Measurements from ENCODE around the gene SYCP3. TPM values are rescaled to one million over a fixed set of nuclear protein-coding genes. Genes with fewer than 3 reads are reported as not detected.

Gene SYCP3
- total and polyA plus RNA-seq, 2 donors from 2014 or later = 0.25 to 0.54 TPM

DNA sequence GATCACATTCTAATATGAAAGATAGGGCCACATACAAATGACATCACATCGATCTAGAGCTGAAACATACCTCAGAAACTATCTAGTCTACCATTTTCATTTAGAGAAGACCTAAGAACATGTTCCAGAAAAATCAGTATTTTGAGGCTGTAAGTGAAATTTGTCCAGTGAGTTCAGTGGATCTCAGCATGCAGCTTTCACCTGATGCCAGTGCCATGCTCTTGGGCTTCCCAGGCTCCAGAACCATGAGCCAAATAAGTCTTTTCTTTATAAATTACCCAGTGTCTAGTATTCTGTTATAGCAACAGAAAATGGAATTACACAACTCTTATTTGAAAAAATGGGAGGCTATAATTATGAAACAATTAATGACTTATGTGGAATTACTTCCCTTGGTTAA is 32.9 kb downstream of the SYCP3 start:
- H3K27me3 ChIP-seq (ENCODE audit: control insufficient read depth, insufficient read depth, low read length) = no peaks in the 10 kb centered on the region
- no peak overlapping the region for H3K4me3 ChIP-seq (ENCODE audit: low read length in 3 of 3)
- no peaks in the 10 kb centered on the region for H3K36me3 ChIP-seq (ENCODE audit: control insufficient read depth in 2 of 3, insufficient read depth in 3 of 3, low read length in 3 of 3)
- DNase-seq (no peak), FAIRE-seq (no peak)
- no peak overlapping the region for H3K9ac ChIP-seq (ENCODE audit: low read length in 3 of 3)
- peaks cover 0 to 13% (median 8%) of the 10 kb centered on the region in 3 donors for H3K4me1 ChIP-seq (ENCODE audit: control insufficient read depth in 2 of 3, insufficient read depth in 2 of 3, low read depth in 1 of 3, low read length in 3 of 3)
- TF ChIP-seq, protein P1, sequence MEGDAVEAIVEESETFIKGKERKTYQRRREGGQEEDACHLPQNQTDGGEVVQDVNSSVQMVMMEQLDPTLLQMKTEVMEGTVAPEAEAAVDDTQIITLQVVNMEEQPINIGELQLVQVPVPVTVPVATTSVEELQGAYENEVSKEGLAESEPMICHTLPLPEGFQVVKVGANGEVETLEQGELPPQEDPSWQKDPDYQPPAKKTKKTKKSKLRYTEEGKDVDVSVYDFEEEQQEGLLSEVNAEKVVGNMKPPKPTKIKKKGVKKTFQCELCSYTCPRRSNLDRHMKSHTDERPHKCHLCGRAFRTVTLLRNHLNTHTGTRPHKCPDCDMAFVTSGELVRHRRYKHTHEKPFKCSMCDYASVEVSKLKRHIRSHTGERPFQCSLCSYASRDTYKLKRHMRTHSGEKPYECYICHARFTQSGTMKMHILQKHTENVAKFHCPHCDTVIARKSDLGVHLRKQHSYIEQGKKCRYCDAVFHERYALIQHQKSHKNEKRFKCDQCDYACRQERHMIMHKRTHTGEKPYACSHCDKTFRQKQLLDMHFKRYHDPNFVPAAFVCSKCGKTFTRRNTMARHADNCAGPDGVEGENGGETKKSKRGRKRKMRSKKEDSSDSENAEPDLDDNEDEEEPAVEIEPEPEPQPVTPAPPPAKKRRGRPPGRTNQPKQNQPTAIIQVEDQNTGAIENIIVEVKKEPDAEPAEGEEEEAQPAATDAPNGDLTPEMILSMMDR (IDR thresholded peaks at IDR 0.05; ENCODE audit: borderline replicate concordance, extremely low read depth, insufficient read depth) = no peak
- intact Hi-C loops (cut with DNase I) = no loop called here
- no peaks in the 10 kb centered on the region for H3K9me3 ChIP-seq (ENCODE audit: control insufficient read depth in 2 of 3, insufficient read depth in 1 of 3, low read length in 3 of 3)
- H3K27ac ChIP-seq (ENCODE audit: low read depth in 2 of 2, low read length in 2 of 2) = no peak overlapping the region

DNA sequence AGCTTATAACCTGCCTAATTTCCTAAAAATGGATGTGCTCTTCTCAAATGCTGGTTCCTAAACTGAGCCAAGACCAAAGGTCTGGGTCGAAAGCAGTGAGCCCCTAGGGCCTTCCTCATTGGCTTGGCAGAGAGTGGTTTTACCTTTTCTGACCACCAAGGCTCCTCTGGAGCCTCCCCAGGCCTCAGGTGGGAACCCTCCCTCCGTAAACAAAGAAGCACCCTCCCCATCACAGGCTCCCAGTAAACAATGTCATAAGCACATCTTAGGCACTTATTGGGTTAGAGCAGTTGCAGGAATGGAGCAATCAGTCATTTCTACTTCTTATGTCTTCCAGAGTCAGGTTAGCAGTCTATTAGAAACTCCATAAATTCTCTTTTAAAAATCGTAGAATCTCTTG is 35.8 kb downstream of the SYCP3 start:
- peaks cover 0 to 10% (median 3%) of the 10 kb centered on the region in 3 donors for H3K4me1 ChIP-seq (ENCODE audit: control insufficient read depth in 2 of 3, insufficient read depth in 2 of 3, low read depth in 1 of 3, low read length in 3 of 3)
- H3K9me3 ChIP-seq (ENCODE audit: control insufficient read depth in 2 of 3, insufficient read depth in 1 of 3, low read length in 3 of 3) = no peaks in the 10 kb centered on the region
- TF ChIP-seq, protein P1 (IDR thresholded peaks at IDR 0.05; ENCODE audit: borderline replicate concordance, extremely low read depth, insufficient read depth) = no peak
- H3K36me3 ChIP-seq (ENCODE audit: control insufficient read depth in 2 of 3, insufficient read depth in 3 of 3, low read length in 3 of 3) = no peaks in the 10 kb centered on the region
- H3K4me3 ChIP-seq (ENCODE audit: low read length in 3 of 3) = no peak overlapping the region
- no peaks in the 10 kb centered on the region for H3K27me3 ChIP-seq (ENCODE audit: control insufficient read depth, insufficient read depth, low read length)
- no peak overlapping the region for H3K27ac ChIP-seq (ENCODE audit: low read depth in 2 of 2, low read length in 2 of 2)
- intact Hi-C loops (cut with DNase I) = no loop called here
- DNase-seq (no peak), FAIRE-seq (no peak)
- no peak overlapping the region for H3K9ac ChIP-seq (ENCODE audit: low read length in 3 of 3)

DNA sequence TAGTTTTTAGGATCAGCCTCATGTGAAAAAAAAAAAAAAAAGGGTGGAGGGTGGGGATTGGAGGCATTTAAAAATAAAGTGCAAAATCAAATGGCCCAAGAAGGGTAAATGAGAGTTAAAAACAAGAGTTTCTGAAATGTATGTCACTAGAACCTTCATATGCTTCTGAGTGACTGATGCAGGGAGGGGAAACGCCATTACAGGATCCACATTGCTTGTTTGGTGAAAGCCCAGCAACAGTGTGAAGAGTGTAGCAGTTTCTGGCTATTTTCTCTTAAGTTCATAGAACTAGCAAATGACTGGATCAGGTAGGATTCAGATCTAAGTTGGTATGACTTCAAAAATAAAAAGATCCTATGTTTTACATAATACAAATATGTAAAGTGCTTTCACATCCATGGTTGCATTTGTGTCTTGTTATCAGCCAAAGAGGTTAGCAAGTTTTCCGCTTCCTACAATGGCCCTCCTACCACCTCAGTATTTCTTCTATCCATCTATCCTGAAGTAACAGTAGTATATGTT is 38.9 kb downstream of the SYCP3 start:
- no peaks in the 10 kb centered on the region for H3K36me3 ChIP-seq (ENCODE audit: control insufficient read depth in 2 of 3, insufficient read depth in 3 of 3, low read length in 3 of 3)
- H3K27ac ChIP-seq (ENCODE audit: low read depth in 2 of 2, low read length in 2 of 2) = peak overlapping the region in 1 of 2 donors; percentile 3
- H3K9me3 ChIP-seq (ENCODE audit: control insufficient read depth in 2 of 3, insufficient read depth in 1 of 3, low read length in 3 of 3) = no peaks in the 10 kb centered on the region
- DNase-seq = peak in 1 of 5 donors; percentile 7
- intact Hi-C loops (cut with DNase I) = no loop called here
- no peak overlapping the region for H3K4me3 ChIP-seq (ENCODE audit: low read length in 3 of 3)
- FAIRE-seq = no peak
- TF ChIP-seq, protein P1 (IDR thresholded peaks at IDR 0.05; ENCODE audit: borderline replicate concordance, extremely low read depth, insufficient read depth) = no peak
- no peaks in the 10 kb centered on the region for H3K27me3 ChIP-seq (ENCODE audit: control insufficient read depth, insufficient read depth, low read length)
- H3K9ac ChIP-seq (ENCODE audit: low read length in 3 of 3) = no peak overlapping the region
- peaks cover 0 to 15% (median 3%) of the 10 kb centered on the region in 3 donors for H3K4me1 ChIP-seq (ENCODE audit: control insufficient read depth in 2 of 3, insufficient read depth in 2 of 3, low read depth in 1 of 3, low read length in 3 of 3)

All from kidney (tissue), 14 donors.